NCI-H2196 treated with DMSO at 0.1 percent for 48 hours (cell line): ENCODE results near the gene FBXL17.
"Not testable (repeated sequence)": the region's sequence is repeated elsewhere in the genome, so short reads cannot be mapped to it uniquely, and the experiment has no call there.

Experiments
- DNase-seq: peaks from one replicate; lab custom pipeline; 2025; ENCODE audit not compliant: unreplicated experiment; lab: John Stamatoyannopoulos, UW

FBXL17 gene

GRCh38 chr5:108167174-108167573 lies 214.7 kb downstream of the FBXL17 start:
- DNase-seq, result no peak

DNA sequence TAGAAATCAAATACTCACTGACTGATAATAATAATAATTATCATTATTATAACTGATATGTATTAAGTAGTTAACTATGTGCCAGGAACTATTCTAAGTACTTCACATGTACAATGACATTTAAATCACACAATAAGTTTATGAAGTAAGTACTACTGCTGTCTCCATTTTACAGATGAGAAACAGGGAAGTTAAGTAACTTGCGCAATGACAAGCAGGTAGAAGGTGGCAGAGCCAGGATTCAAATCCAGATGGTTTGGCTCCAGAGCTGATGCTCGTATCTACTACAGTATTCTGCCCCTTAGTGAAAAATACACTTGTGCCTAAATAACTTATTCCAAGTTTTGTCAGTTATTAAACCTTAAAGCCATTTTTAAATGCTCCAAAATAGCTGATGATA lies 217.3 kb downstream of the FBXL17 start:
- DNase-seq, result no peak

GRCh38 chr5:108152854-108153253 lies 229.0 kb downstream of the FBXL17 start:
- DNase-seq, result not testable (repeated sequence)

DNA sequence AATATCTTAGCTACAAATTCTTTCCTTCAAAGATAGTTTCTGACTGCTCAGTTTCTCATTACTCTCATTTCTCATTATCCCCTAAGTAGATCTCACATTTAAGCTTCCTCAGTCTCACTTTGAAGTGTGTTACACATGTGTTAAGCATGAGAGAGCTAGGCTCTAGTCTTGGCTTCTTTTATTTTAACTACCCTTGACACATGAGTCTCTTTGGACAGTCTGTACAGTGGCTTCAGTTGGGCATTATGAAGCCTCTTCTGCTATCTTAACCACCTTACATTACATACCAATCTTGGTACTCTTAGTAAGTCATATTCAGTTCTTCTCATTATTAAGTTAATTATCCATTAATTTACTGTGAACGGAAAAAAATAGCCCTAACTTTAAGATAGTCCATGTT lies 232.5 kb downstream of the FBXL17 start:
- no peak for DNase-seq

GRCh38 chr5:108148715-108149139 lies 233.2 kb downstream of the FBXL17 start:
- no peak for DNase-seq

DNA sequence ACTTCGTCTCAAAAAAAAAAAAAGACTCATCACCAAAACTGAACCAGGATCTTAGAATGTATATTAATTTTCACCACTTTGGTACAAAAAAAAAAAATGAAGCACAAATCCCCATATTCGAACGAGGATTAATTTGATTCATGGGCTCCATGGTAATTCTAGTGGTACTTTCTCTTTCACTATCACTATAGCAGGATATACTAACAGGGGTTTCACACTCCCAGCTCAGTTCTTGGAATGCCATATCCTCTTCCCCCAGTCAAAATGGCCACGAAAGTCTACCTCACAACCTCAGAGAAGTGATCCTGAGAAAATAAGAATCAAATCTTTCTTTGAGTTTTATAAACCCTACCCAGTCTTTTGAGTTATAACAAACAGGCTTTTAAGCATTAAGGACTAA lies 235.7 kb downstream of the FBXL17 start:
- DNase-seq, result no peak

DNA sequence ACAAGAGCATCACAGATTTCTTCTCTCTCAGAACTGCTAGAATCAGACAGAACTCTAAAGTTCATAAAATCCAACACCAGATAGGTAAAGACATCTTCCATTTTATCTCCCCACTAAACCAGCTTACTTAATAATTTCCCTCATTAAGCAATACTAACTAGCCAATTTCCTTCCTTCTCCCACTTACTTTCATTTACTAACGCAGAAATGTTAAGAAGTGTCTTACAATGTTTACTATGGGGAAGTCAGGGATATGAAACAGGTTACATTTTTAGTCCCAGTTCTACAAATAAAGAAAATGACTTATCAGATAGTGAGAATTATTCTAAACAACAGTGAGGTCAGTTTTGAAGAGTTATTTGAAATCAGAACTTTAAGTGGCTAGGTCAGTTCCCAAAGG lies 236.5 kb downstream of the FBXL17 start:
- DNase-seq, result no peak

DNA sequence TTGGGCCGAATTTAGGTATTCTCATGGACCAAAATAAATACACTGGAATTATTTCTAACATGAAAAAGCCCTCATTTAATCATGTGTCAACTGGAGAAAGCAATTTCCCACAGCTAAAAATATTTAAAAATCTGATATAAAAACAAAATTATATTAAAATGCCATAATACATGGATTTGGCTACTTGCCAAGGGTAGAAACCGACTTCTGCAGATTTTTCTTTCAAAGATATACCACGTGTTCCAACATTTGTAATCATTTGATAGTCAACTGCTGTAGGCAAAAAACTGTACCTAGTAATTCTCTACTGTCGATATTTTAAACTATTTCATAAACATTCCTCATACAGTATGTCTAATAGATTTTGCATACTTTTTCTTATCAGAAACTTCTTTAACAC lies 237.6 kb downstream of the FBXL17 start:
- no peak for DNase-seq

GRCh38 chr5:108143581-108143980 lies 238.3 kb downstream of the FBXL17 start:
- DNase-seq, result no peak

DNA sequence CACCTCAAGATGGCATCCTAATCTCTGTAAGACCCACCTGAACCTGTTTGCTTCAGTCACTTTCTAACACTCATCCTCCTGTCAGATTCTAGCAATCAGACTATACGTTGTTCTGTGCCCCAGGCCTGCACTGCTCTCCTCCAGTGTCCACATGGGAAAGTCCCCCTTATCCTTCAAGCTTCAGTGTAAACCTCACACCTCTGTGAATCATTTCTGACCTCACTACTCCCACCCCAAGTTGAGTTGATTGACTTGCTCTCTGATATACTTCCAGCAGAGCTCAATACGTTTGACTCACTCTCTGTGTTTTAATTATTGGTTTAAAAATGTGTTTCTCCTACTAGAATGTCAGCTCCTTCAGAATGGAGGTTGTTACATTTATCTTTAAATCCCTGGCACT lies 240.2 kb downstream of the FBXL17 start:
- no peak for DNase-seq

DNA sequence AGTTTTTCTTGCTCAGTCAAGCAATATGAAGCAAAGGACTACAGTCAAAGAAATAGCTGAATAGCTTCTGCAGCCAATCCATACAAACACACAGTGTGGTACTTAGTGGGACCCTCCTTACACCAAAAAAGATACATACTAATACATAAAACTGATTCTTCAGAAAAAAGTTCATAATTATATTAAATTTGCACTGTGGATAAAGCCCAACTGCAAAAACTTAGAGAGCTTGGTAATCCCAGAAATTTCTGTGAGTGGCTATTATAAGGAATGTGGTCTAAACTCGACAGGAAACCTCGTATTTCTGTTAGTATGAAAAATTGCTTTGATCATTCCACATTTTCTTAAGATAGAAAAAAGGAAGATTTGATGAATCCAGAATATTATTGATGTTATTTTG lies 245.4 kb downstream of the FBXL17 start:
- no peak for DNase-seq

- DNase-seq, result no peak
Observed at GRCh38 chr5:108129129-108129528, 252.8 kb downstream of the FBXL17 start.

GRCh38 chr5:108125771-108126511 lies 256.0 kb downstream of the FBXL17 start:
- no peak for DNase-seq

GRCh38 chr5:108124596-108124995 lies 257.3 kb downstream of the FBXL17 start:
- no peak for DNase-seq

- no peak for DNase-seq
Observed at GRCh38 chr5:108122702-108123101, 259.2 kb downstream of the FBXL17 start.

DNA sequence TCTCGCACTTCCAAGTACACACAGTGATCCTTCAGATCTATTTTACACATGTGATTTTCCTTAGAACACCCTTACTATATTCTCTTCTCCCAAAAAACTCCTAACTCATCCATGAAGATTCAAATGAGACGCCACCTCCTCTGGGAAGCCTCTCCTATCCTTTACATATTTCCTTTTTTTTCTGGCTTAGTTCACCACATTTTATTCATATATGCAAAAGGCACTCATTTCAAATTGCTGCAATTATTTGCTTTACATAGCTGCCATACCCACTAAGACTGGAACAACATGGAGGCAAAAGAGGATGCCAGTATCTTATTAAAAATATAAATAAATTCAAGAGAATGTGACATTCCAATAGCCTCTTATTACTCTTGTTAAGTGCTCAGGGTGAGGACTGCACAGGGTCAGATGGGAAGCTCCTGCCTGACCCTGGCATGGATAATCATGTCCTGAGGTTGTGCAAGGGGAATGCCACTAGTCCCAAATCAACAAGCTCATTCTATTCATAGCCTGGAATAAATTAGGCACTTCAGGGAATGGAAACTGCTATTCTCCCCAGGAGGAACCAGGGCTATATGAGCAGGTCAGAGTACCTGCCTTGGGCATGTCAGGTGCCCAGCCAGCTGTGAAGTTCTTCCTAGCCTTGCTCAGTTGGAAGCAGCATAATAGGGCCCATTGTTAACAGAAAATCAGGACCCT lies 262.9 kb downstream of the FBXL17 start:
- no peak for DNase-seq

DNA sequence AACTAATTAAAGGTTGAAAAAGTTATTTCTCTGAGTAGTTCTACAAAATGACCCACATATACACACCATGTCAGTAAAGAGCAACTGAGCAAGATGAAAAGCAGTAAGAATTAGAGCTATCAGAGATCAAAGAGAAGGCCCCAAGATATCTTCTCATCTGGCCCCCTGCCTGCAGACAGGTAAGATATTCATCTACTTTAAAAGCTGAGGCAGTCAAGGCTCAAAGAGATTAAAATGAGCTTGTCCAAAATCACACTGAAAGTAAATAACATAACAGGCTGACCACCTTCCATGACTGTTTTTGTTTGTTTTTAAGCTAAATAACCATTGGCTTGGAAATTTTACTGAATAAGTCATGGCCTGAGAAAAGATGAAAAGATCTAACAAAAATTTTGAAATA lies 266.2 kb downstream of the FBXL17 start:
- no peak for DNase-seq

GRCh38 chr5:108113950-108114349 lies 267.9 kb downstream of the FBXL17 start:
- no peak for DNase-seq

- DNase-seq, result no peak
Observed at GRCh38 chr5:108111736-108112135, 270.2 kb downstream of the FBXL17 start.

- DNase-seq, result no peak
Observed at GRCh38 chr5:108109059-108109458, 272.8 kb downstream of the FBXL17 start.

GRCh38 chr5:108104448-108104847 lies 277.4 kb downstream of the FBXL17 start:
- DNase-seq, result no peak

GRCh38 chr5:108102463-108102862 lies 279.4 kb downstream of the FBXL17 start:
- DNase-seq, result no peak

- no peak for DNase-seq
Observed at GRCh38 chr5:108101821-108102220, 280.1 kb downstream of the FBXL17 start.
